K562 (cell line): Measurements from ENCODE around the gene SLC25A44. TPM values are rescaled to one million over a fixed set of nuclear protein-coding genes. Genes with fewer than 3 reads are reported as not detected.

ENCODE experiments used
- ATF6 ChIP-seq: sonication (generic); formaldehyde crosslinking; IDR thresholded peaks from 2 replicates; pipeline ENCODE4 v1.4.0; 2020; ENCODE audit warnings: mild to moderate bottlenecking, missing genetic modification reagents
- COPS2 ChIP-seq: fragments of 450-650 bp; conservative IDR thresholded peaks from 2 replicates; pipeline ENCODE4 v1.6.1; 2016; ENCODE audit warnings: mild to moderate bottlenecking, moderate library complexity
- FOS ChIP-seq: IDR thresholded peaks from 3 replicates; pipeline ENCODE4 v1.6.1; 2011; ENCODE audit not compliant: insufficient read length; ENCODE audit errors: extremely low read depth
- HDAC2 ChIP-seq: fragments of 450-650 bp; IDR thresholded peaks from 2 replicates; pipeline ENCODE4 v1.6.1; 2016; ENCODE audit warnings: mild to moderate bottlenecking
- HMG20A ChIP-seq: fragments of 450-650 bp; formaldehyde crosslinking; conservative IDR thresholded peaks from 2 replicates; pipeline ENCODE4 v1.4.0; 2020; ENCODE audit warnings: mild to moderate bottlenecking, mixed read lengths
- MLLT1 ChIP-seq, 2 experiments: fragments of 450-650 bp; IDR thresholded peaks; 2 replicates each; pipeline ENCODE4 v1.6.1; 2016
- NR2C1 ChIP-seq, 2 experiments: fragments of 450-650 bp; IDR thresholded peaks; 2 replicates each; pipeline ENCODE4 v1.6.1; 2017; ENCODE audit warnings: mild to moderate bottlenecking in 2 of 2, antibody characterized with exemption in 1 of 2, inconsistent platforms in 1 of 2, missing compliant biosample characterization in 1 of 2, missing genetic modification characterization in 1 of 2
- PHTF2 ChIP-seq: fragments of 250-450 bp; sonication (Bioruptor Pico); IDR thresholded peaks from 2 replicates; pipeline ENCODE4 v1.5.0; 2021; ENCODE audit warnings: mild to moderate bottlenecking
- PML ChIP-seq: IDR thresholded peaks from 2 replicates; pipeline ENCODE4 v1.6.1; 2012; ENCODE audit warnings: low read length, inconsistent platforms
- POLR2A ChIP-seq: fragments of 450-650 bp; conservative IDR thresholded peaks from 2 replicates; pipeline ENCODE4 v1.6.1; 2016
- POLR3G ChIP-seq: IDR thresholded peaks from 2 replicates; pipeline ENCODE4 v1.6.1; 2011; ENCODE audit not compliant: insufficient read length, insufficient replicate concordance; ENCODE audit errors: extremely low read depth
- RB1 ChIP-seq: fragments of 450-650 bp; IDR thresholded peaks from 2 replicates; pipeline ENCODE4 v1.6.1; 2017; ENCODE audit warnings: low read depth, mild to moderate bottlenecking
- SP1 ChIP-seq: sonication (generic); formaldehyde crosslinking; IDR thresholded peaks from 2 replicates; pipeline ENCODE4 v1.8.1; 2022; ENCODE audit warnings: mild to moderate bottlenecking, missing genetic modification reagents
- THRAP3 ChIP-seq: fragments of 450-650 bp; IDR thresholded peaks from 2 replicates; pipeline ENCODE4 v1.6.1; 2016; ENCODE audit warnings: mild to moderate bottlenecking, inconsistent platforms, borderline replicate concordance
- ZFP36 ChIP-seq: fragments of 150-350 bp; IDR thresholded peaks from 2 replicates; pipeline ENCODE4 v1.6.1; 2018; ENCODE audit warnings: low read length, low read depth; ENCODE audit not compliant: partially characterized antibody
- ZKSCAN1 ChIP-seq: fragments of 150-350 bp; IDR thresholded peaks from 2 replicates; pipeline ENCODE4 v1.6.1; 2016; ENCODE audit warnings: low read depth, low read length
- ZNF146 ChIP-seq: IDR thresholded peaks from one replicate; pipeline ENCODE4 v1.6.1; 2018; ENCODE audit warnings: missing compliant biosample characterization; ENCODE audit not compliant: unreplicated experiment
- ZNF23 ChIP-seq: fragments of 250-450 bp; sonication (Bioruptor Pico); IDR thresholded peaks from 2 replicates; pipeline ENCODE4 v1.4.0; 2020; ENCODE audit warnings: mild to moderate bottlenecking
- ZNF282 ChIP-seq: sonication (generic); formaldehyde crosslinking; IDR thresholded peaks from 2 replicates; pipeline ENCODE4 v1.8.1; 2023; ENCODE audit warnings: missing genetic modification reagents
- ZNF41 ChIP-seq: fragments of 250-450 bp; sonication (Bioruptor Pico); conservative IDR thresholded peaks from 2 replicates; pipeline ENCODE4 v1.4.0; 2020; ENCODE audit warnings: mild to moderate bottlenecking
- polyA plus RNA-seq, 8 experiments: library from polyadenylated mRNA; depleted of rRNA in 4 of 8; stranded (reverse) in 5 of 8; unstranded in 3 of 8; fragments of >200 nt; fragmentation: Nextera tagmentation in 2 of 8; fragmentation: Illumina TruSeq in 1 of 8; extraction: Ambion mirVana in 2 of 8; extraction: Trizol in 1 of 8; gene quantifications; 2 replicates each; pipeline versions ENCODE4 v1.2.1 to v1.2.3, GENCODE V29; 2011 to 2014; ENCODE audit warnings: inconsistent platforms in 1 of 8, missing spikeins in 1 of 8
- total RNA-seq, 7 experiments: library from RNA; depleted of rRNA in 6 of 7; stranded (reverse); fragments of >200 nt in 6 of 7; fragmentation: Illumina TruSeq in 2 of 7; extraction: Trizol in 2 of 7; gene quantifications; 2 replicates each; pipeline versions ENCODE4 v1.2.1 to v1.2.3, GENCODE V29; 2011 to 2021; ENCODE audit warnings: low replicate concordance in 1 of 7
- TF ChIP-seq, protein P1 (sequence below): fragments of 450-650 bp; IDR thresholded peaks from 2 replicates; pipeline ENCODE4 v1.6.1; 2018; ENCODE audit warnings: mild to moderate bottlenecking, low read depth; ENCODE audit not compliant: partially characterized antibody
- TF ChIP-seq, protein P2 (sequence below): fragments of 200-400 bp; formaldehyde crosslinking; IDR thresholded peaks from 2 replicates; pipeline ENCODE4 v1.6.1; 2017; ENCODE audit warnings: mild to moderate bottlenecking, low read depth, low read length, moderate library complexity

The SLC25A44 gene
- total and polyA plus RNA-seq, 9 of the 15 experiments (the other 6 are each of a cell fraction or from before 2014, with no cell fraction given): 4.4 to 22.8 (median 12.5) TPM

DNA sequence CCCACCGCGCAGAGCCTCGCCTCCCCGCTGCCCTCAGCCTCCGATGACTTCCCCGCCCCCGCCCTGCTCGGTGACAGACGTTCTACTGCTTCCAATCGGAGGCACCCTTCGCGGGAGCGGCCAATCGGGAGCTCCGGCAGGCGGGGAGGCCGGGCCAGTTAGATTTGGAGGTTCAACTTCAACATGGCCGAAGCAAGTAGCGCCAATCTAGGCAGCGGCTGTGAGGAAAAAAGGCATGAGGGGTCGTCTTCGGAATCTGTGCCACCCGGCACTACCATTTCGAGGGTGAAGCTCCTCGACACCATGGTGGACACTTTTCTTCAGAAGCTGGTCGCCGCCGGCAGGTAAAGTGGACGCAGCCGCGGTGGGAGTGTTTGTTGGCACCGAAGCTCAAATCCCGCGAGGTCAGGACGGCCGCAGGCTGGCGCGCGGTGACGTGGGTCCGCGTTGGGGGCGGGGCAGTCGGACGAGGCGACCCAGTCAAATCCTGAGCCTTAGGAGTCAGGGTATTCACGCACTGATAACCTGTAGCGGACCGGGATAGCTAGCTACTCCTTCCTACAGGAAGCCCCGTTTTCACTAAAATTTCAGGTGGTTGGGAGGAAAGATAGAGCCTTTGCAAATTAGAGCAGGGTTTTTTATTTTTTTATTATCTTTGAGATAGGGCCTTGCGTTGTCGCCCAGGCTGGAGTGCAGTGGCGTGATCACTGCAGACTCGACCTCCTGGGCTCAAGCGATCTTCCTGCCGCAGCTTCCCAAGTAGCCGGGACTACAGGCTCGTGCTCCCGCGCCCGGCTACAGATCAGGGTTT is 19.1 kb downstream of the SLC25A44 start, which contains the start of gene PMF1 (continued):
- no peak for TF ChIP-seq COPS2
- no peak for TF ChIP-seq POLR3G
- TF ChIP-seq ZNF23 (CRISPR knock-in tag): no peak
- peak; percentile 98 for TF ChIP-seq POLR2A
- TF ChIP-seq, protein P1, sequence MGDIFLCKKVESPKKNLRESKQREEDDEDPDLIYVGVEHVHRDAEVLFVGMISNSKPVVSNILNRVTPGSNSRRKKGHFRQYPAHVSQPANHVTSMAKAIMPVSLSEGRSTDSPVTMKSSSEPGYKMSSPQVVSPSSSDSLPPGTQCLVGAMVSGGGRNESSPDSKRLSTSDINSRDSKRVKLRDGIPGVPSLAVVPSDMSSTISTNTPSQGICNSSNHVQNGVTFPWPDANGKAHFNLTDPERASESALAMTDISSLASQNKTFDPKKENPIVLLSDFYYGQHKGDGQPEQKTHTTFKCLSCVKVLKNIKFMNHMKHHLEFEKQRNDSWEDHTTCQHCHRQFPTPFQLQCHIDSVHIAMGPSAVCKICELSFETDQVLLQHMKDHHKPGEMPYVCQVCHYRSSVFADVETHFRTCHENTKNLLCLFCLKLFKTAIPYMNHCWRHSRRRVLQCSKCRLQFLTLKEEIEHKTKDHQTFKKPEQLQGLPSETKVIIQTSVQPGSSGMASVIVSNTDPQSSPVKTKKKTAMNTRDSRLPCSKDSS: no peak
- peak; percentile 34 to 84; a peak in 3 of 4 replicates for TF ChIP-seq MLLT1 (IDR thresholded peaks at IDR 0.05)
- TF ChIP-seq, protein P2, sequence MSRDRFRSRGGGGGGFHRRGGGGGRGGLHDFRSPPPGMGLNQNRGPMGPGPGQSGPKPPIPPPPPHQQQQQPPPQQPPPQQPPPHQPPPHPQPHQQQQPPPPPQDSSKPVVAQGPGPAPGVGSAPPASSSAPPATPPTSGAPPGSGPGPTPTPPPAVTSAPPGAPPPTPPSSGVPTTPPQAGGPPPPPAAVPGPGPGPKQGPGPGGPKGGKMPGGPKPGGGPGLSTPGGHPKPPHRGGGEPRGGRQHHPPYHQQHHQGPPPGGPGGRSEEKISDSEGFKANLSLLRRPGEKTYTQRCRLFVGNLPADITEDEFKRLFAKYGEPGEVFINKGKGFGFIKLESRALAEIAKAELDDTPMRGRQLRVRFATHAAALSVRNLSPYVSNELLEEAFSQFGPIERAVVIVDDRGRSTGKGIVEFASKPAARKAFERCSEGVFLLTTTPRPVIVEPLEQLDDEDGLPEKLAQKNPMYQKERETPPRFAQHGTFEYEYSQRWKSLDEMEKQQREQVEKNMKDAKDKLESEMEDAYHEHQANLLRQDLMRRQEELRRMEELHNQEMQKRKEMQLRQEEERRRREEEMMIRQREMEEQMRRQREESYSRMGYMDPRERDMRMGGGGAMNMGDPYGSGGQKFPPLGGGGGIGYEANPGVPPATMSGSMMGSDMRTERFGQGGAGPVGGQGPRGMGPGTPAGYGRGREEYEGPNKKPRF: no peak
- TF ChIP-seq PHTF2: no peak
- TF ChIP-seq THRAP3: no peak
- TF ChIP-seq NR2C1 (IDR thresholded peaks at IDR 0.05): peak; percentile 37; the same call in 1 of the 2 replicates
- peak; percentile 32; the same call in 1 of the 2 replicates for TF ChIP-seq NR2C1 (tag; IDR thresholded peaks at IDR 0.05)
- no peak for TF ChIP-seq ZNF146 (CRISPR knock-in tag)
- peak; percentile 95 for TF ChIP-seq FOS
- peak; percentile 58; the same call in 1 of the 2 replicates for TF ChIP-seq RB1
- TF ChIP-seq ZNF282 (CRISPR knock-in tag): no peak
- peak; percentile 37; the same call in 1 of the 2 replicates for TF ChIP-seq ATF6
- TF ChIP-seq ZNF41: 0 out of 2 replicates have a peak, but pooled peaks have one; percentile 12
- no peak for TF ChIP-seq ZFP36
- peak; percentile 89 for TF ChIP-seq SP1 (CRISPR knock-in tag)
- no peak for TF ChIP-seq HMG20A (CRISPR knock-in tag)
- peak; percentile 91 for TF ChIP-seq PML
- TF ChIP-seq HDAC2: no peak; the same call in 1 of the 2 replicates
- no peak for TF ChIP-seq ZKSCAN1
